Liver (tissue), 9 donors: ENCODE results near the gene CNGA3. TPM values are rescaled to one million over a fixed set of nuclear protein-coding genes. Genes with fewer than 3 reads are reported as not detected.

Experiments used
- DNase-seq: peaks from one replicate; pipeline ENCODE4 v3.0.0-alpha.2; 2017; ENCODE audit warnings: low spot score
- H3K27ac ChIP-seq, 2 donors: one replicate each; pipeline ENCODE4 v1.7.0; 2013; ENCODE audit warnings: inconsistent platforms in 2 of 2, low read length in 2 of 2, control low read depth in 1 of 2, low read depth in 1 of 2, mild to moderate bottlenecking in 1 of 2
- H3K27me3 ChIP-seq, 4 donors: one replicate each; pipeline versions ENCODE4 v1.6.1 to v1.7.0; 2013; ENCODE audit warnings: low read length in 3 of 4, inconsistent platforms in 1 of 4, mild to moderate bottlenecking in 1 of 4, moderate library complexity in 1 of 4; ENCODE audit not compliant: control insufficient read depth in 4 of 4, insufficient read depth in 4 of 4
- H3K36me3 ChIP-seq, 4 donors: one replicate each; pipeline versions ENCODE4 v1.6.1 to v1.7.0; 2013; ENCODE audit warnings: low read length in 3 of 4, mild to moderate bottlenecking in 3 of 4, low read depth in 1 of 4, moderate library complexity in 1 of 4; ENCODE audit not compliant: control insufficient read depth in 4 of 4, insufficient read depth in 3 of 4
- H3K4me1 ChIP-seq, 4 donors: one replicate each; pipeline versions ENCODE4 v1.6.1 to v1.7.0; 2013; ENCODE audit warnings: low read length in 3 of 4, mild to moderate bottlenecking in 3 of 4, moderate library complexity in 1 of 4; ENCODE audit not compliant: control insufficient read depth in 4 of 4, insufficient read depth in 4 of 4
- H3K4me3 ChIP-seq, 3 donors: one replicate each; pipeline versions ENCODE4 v1.6.1 to v1.7.0; 2013; ENCODE audit warnings: low read length in 3 of 3, control low read depth in 1 of 3, low read depth in 1 of 3, mild to moderate bottlenecking in 1 of 3
- H3K9ac ChIP-seq, 2 donors: one replicate each; pipeline ENCODE4 v1.7.0; 2013; ENCODE audit warnings: low read length in 2 of 2, mild to moderate bottlenecking in 2 of 2, moderate library complexity in 2 of 2, control low read depth in 1 of 2, low read depth in 1 of 2
- H3K9me3 ChIP-seq, 4 donors: one replicate each; pipeline versions ENCODE4 v1.6.1 to v1.7.0; 2013; ENCODE audit warnings: low read length in 3 of 4; ENCODE audit not compliant: control insufficient read depth in 4 of 4
- EGR1 ChIP-seq, 2 donors: IDR thresholded peaks; 2 replicates each; pipeline ENCODE4 v1.6.1; 2016 to 2018; ENCODE audit warnings: antibody characterized with exemption in 2 of 2, low read depth in 2 of 2
- FOXA1 ChIP-seq: IDR thresholded peaks from 2 replicates; pipeline ENCODE4 v1.6.1; 2016; ENCODE audit warnings: antibody characterized with exemption
- FOXA2 ChIP-seq: IDR thresholded peaks from 2 replicates; pipeline ENCODE4 v1.6.1; 2016; ENCODE audit warnings: antibody characterized with exemption
- GABPA ChIP-seq, 2 donors: IDR thresholded peaks in 1 of 2; conservative IDR thresholded peaks in 1 of 2; 2 replicates each; pipeline ENCODE4 v1.6.1; 2016; ENCODE audit warnings: antibody characterized with exemption in 2 of 2, mild to moderate bottlenecking in 1 of 2, moderate library complexity in 1 of 2
- HNF4A ChIP-seq, 2 donors: conservative IDR thresholded peaks; 2 replicates each; pipeline ENCODE4 v1.6.1; 2016; ENCODE audit warnings: antibody characterized with exemption in 2 of 2, mild to moderate bottlenecking in 2 of 2
- HNF4G ChIP-seq: IDR thresholded peaks from 2 replicates; pipeline ENCODE4 v1.6.1; 2016; ENCODE audit warnings: antibody characterized with exemption
- JUND ChIP-seq, 2 donors: IDR thresholded peaks; 2 replicates each; pipeline ENCODE4 v1.6.1; 2016; ENCODE audit warnings: antibody characterized with exemption in 2 of 2
- MAX ChIP-seq: IDR thresholded peaks from 2 replicates; pipeline ENCODE4 v1.6.1; 2016; ENCODE audit warnings: antibody characterized with exemption
- NR2F2 ChIP-seq: IDR thresholded peaks from 2 replicates; pipeline ENCODE4 v1.6.1; 2016; ENCODE audit warnings: antibody characterized with exemption
- RAD21 ChIP-seq, 2 donors: IDR thresholded peaks; 2 replicates each; pipeline ENCODE4 v1.6.1; 2016; ENCODE audit warnings: antibody characterized with exemption in 2 of 2, mild to moderate bottlenecking in 2 of 2
- RXRA ChIP-seq, 2 donors: IDR thresholded peaks; 2 replicates each; pipeline ENCODE4 v1.6.1; 2017 to 2018; ENCODE audit warnings: antibody characterized with exemption in 2 of 2, mild to moderate bottlenecking in 1 of 2
- SP1 ChIP-seq: IDR thresholded peaks from 2 replicates; pipeline ENCODE4 v1.6.1; 2018; ENCODE audit warnings: antibody characterized with exemption, mild to moderate bottlenecking
- TAF1 ChIP-seq: conservative IDR thresholded peaks from 2 replicates; pipeline ENCODE4 v1.6.1; 2016; ENCODE audit warnings: antibody characterized with exemption, mild to moderate bottlenecking
- YY1 ChIP-seq: IDR thresholded peaks from 2 replicates; pipeline ENCODE4 v1.6.1; 2016; ENCODE audit warnings: antibody characterized with exemption, mild to moderate bottlenecking
- WGBS: extraction: QIAGEN DNeasy Blood & Tissue Kit; methylation state at CpG from one replicate; pipeline ENCODE4 v1.1.7; 2013; 5-methylcytosine and 5-hydroxymethylcytosine counted together
- polyA plus RNA-seq, 2 donors: library from polyadenylated mRNA; stranded (reverse) in 1 of 2; unstranded in 1 of 2; fragments of 200-250 nt in 1 of 2; fragments of >200 nt in 1 of 2; fragmentation: Nextera tagmentation in 1 of 2; extraction: Ambion mirVana in 1 of 2; gene quantifications; one replicate each; pipeline versions ENCODE4 v1.2.1 to v1.2.3, GENCODE V29; 2013 to 2015
- total RNA-seq, 2 donors: library from RNA; depleted of rRNA; stranded (reverse); fragments of >200 nt; gene quantifications; one replicate each; pipeline ENCODE4 v1.2.3, GENCODE V29; 2014
- TF ChIP-seq, protein P1 (sequence below): IDR thresholded peaks from 2 replicates; pipeline ENCODE4 v1.6.1; 2016; ENCODE audit warnings: antibody characterized with exemption
- TF ChIP-seq, protein P2 (sequence below): fragments of 150-350 bp; IDR thresholded peaks from 2 replicates; pipeline ENCODE4 v1.5.1; 2017; ENCODE audit warnings: improper control_type of control experiment, low read depth, low read length; ENCODE audit not compliant: missing input control
- TF ChIP-seq, protein P3 (sequence below): IDR thresholded peaks from 2 replicates; pipeline ENCODE4 v1.6.1; 2016; ENCODE audit warnings: antibody characterized with exemption
- TF ChIP-seq, protein P4 (sequence below): IDR thresholded peaks from 2 replicates; pipeline ENCODE4 v1.6.1; 2016; ENCODE audit warnings: antibody characterized with exemption, mild to moderate bottlenecking
- donor health status: healthy.
- donor health status: healthy.
- donor health status: healthy.
- donor health status: healthy.
- donor health status: healthy.

The CNGA3 gene
- total and polyA plus RNA-seq, 4 donors: not detected

- TF ChIP-seq MAX: no peak
Measured at GRCh38 chr2:98357849-98358248, 11.6 kb downstream of the CNGA3 start (continued).

- Histone ChIP-seq H3K9me3 (no peaks in the 10 kb centered on the region), H3K27ac (no peak overlapping the region), H3K4me1 (no peaks in the 10 kb centered on the region), H3K4me3 (no peak overlapping the region), H3K27me3 (no peaks in the 10 kb centered on the region), H3K9ac (no peak overlapping the region), H3K36me3 (no peaks in the 10 kb centered on the region)
- 91% methylated on average over 1 of the region's 1 CpG for WGBS
- DNase-seq: no peak
- TF ChIP-seq RXRA (IDR thresholded peaks at IDR 0.05) (no peak), JUND (IDR thresholded peaks at IDR 0.05) (no peak), GABPA (IDR thresholded peaks at IDR 0.05 in 1 of 2, conservative IDR thresholded peaks at IDR 0.05 in 1 of 2) (no peak), YY1 (no peak), FOXA1 (no peak), NR2F2 (no peak), FOXA2 (no peak), EGR1 (IDR thresholded peaks at IDR 0.05; ENCODE audit: low read depth in 2 of 2) (no peak), RAD21 (IDR thresholded peaks at IDR 0.05) (no peak), TAF1 (no peak), HNF4A (conservative IDR thresholded peaks at IDR 0.05) (no peak), MAX (no peak), SP1 (no peak), HNF4G (no peak)
- TF ChIP-seq, protein P1, sequence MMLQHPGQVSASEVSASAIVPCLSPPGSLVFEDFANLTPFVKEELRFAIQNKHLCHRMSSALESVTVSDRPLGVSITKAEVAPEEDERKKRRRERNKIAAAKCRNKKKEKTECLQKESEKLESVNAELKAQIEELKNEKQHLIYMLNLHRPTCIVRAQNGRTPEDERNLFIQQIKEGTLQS: no peak
- TF ChIP-seq, protein P2, sequence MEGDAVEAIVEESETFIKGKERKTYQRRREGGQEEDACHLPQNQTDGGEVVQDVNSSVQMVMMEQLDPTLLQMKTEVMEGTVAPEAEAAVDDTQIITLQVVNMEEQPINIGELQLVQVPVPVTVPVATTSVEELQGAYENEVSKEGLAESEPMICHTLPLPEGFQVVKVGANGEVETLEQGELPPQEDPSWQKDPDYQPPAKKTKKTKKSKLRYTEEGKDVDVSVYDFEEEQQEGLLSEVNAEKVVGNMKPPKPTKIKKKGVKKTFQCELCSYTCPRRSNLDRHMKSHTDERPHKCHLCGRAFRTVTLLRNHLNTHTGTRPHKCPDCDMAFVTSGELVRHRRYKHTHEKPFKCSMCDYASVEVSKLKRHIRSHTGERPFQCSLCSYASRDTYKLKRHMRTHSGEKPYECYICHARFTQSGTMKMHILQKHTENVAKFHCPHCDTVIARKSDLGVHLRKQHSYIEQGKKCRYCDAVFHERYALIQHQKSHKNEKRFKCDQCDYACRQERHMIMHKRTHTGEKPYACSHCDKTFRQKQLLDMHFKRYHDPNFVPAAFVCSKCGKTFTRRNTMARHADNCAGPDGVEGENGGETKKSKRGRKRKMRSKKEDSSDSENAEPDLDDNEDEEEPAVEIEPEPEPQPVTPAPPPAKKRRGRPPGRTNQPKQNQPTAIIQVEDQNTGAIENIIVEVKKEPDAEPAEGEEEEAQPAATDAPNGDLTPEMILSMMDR: no peak
- TF ChIP-seq, protein P3, sequence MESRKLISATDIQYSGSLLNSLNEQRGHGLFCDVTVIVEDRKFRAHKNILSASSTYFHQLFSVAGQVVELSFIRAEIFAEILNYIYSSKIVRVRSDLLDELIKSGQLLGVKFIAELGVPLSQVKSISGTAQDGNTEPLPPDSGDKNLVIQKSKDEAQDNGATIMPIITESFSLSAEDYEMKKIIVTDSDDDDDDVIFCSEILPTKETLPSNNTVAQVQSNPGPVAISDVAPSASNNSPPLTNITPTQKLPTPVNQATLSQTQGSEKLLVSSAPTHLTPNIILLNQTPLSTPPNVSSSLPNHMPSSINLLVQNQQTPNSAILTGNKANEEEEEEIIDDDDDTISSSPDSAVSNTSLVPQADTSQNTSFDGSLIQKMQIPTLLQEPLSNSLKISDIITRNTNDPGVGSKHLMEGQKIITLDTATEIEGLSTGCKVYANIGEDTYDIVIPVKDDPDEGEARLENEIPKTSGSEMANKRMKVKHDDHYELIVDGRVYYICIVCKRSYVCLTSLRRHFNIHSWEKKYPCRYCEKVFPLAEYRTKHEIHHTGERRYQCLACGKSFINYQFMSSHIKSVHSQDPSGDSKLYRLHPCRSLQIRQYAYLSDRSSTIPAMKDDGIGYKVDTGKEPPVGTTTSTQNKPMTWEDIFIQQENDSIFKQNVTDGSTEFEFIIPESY: no peak
- TF ChIP-seq, protein P4, sequence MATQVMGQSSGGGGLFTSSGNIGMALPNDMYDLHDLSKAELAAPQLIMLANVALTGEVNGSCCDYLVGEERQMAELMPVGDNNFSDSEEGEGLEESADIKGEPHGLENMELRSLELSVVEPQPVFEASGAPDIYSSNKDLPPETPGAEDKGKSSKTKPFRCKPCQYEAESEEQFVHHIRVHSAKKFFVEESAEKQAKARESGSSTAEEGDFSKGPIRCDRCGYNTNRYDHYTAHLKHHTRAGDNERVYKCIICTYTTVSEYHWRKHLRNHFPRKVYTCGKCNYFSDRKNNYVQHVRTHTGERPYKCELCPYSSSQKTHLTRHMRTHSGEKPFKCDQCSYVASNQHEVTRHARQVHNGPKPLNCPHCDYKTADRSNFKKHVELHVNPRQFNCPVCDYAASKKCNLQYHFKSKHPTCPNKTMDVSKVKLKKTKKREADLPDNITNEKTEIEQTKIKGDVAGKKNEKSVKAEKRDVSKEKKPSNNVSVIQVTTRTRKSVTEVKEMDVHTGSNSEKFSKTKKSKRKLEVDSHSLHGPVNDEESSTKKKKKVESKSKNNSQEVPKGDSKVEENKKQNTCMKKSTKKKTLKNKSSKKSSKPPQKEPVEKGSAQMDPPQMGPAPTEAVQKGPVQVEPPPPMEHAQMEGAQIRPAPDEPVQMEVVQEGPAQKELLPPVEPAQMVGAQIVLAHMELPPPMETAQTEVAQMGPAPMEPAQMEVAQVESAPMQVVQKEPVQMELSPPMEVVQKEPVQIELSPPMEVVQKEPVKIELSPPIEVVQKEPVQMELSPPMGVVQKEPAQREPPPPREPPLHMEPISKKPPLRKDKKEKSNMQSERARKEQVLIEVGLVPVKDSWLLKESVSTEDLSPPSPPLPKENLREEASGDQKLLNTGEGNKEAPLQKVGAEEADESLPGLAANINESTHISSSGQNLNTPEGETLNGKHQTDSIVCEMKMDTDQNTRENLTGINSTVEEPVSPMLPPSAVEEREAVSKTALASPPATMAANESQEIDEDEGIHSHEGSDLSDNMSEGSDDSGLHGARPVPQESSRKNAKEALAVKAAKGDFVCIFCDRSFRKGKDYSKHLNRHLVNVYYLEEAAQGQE: no peak
Measured at GRCh38 chr2:98359986-98360385, 13.7 kb downstream of the CNGA3 start.
